Femur (tissue), 1 donor: Measurements from ENCODE around the gene PTPRC.
A peak's percentile ranks its signal among the peaks of the same experiment; 100 is the strongest.

Experiments
- DNase-seq: peaks from one replicate; pipeline ENCODE4 v3.0.0-alpha.2; 2017

PTPRC gene

DNA sequence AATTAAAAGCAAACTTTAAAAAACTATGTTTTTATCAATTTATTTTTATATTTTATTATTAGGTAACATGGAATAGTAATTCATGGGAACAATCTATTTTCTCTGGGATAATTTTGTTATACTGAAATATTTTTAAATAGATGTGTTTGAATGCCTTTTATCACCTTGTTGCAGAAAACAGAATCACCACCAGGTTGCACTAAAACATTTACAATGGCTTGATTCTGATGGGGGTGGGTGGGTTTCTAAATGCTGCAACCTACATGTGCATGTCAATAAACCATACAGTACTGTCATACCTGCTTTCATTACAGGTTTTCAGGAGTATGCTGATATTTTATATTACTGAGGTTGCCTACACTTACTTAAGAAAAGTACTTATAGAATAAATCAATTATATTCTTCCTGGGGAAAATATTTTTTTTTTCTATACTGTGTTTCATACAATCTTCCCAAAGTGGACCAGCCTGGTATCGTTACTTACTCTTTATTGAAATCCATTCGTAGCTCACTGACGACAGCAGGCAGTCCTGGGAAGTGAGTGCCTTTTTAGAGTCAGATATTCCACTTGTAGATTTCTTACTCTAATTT is 132.8 kb downstream of the PTPRC start:
- no peak for DNase-seq

GRCh38 chr1:198772626-198773025 is 133.8 kb downstream of the PTPRC start:
- no peak for DNase-seq

DNA sequence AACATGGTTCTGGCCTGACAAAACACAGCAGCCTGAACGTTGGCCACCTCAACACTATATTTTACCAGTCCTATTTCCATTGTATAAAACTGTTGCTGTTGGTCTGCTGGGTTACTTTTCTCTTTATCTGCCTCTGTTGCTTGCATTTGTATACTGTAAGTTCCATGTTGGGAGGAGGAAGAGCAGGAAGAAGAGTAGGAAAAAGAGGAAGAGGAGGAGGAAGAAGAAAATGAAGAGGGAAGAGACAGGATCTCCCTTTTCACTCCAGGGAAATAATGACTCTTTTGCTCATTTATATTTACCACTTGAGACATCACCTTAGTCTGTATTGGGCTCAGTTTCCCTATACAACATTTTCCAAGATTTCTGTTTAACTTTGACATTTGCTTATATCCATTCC is 134.2 kb downstream of the PTPRC start:
- no peak for DNase-seq

- no peak for DNase-seq
Observed at GRCh38 chr1:198773523-198773922, 134.7 kb downstream of the PTPRC start.

DNA sequence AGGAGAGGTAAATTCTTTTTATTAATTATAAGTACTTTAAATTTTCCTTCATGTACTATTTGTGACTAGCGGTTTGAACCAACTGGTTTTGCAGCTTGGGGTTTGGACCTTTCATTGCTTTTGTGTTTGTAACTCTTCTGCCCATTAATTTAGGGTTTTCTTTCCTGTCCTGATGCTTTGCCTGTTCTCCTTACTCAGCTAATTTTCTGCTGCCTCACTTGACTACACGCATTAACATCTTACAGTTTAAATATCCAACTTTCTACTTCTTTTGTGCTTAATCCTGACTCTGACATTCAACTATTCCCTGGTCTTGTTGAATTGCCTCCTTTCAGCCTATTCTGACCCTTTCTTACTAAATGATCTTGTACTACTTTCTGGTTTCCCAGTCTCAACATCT is 135.6 kb downstream of the PTPRC start:
- DNase-seq = no peak

GRCh38 chr1:198775606-198776005 is 136.8 kb downstream of the PTPRC start:
- DNase-seq = peak; percentile 28

GRCh38 chr1:198776602-198777029 is 137.8 kb downstream of the PTPRC start:
- DNase-seq = peak; percentile 25

DNA sequence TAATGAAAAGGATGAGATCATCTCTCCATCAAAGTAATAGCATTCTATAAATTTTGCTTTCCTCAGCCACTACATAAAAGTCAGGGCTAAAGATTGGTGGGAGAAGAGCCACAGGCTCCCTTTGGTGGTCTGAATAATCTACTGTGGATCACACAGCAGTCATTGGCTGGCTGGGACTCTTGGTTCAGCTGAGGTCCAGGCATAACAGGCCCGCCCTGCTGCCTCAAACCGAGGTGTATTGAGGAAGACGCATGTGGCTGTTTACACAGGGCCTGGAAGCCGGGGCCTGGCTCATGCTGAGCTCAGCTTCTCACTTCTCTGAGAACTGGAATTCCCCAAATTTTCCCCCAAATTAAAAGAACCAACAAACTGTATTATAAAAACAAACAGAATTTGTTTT is 139.2 kb downstream of the PTPRC start:
- DNase-seq = peak; percentile 58

GRCh38 chr1:198780376-198780775 is 141.5 kb downstream of the PTPRC start:
- no peak for DNase-seq

GRCh38 chr1:198788561-198789064 is 149.8 kb downstream of the PTPRC start:
- DNase-seq = no peak

GRCh38 chr1:198793714-198794113 is 154.9 kb downstream of the PTPRC start:
- no peak for DNase-seq

DNA sequence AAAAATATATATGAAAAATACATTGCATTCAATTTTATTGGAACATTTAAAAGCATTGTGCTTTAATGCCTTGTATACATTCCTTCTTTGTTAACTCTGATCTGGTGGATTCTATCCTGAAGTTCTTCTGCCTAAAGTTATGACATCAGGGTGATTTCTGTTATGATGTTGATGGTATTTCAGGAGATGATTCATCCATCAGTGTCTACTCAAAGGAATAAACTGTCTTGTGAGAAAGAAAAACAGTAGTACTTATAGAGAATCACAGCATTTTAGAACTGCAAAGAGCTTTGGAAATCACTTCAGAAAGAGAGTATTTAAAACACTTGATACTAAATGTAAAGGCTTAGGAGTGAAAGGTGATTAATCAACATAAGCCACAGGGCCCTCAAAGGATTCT is 155.7 kb downstream of the PTPRC start:
- no peak for DNase-seq

DNA sequence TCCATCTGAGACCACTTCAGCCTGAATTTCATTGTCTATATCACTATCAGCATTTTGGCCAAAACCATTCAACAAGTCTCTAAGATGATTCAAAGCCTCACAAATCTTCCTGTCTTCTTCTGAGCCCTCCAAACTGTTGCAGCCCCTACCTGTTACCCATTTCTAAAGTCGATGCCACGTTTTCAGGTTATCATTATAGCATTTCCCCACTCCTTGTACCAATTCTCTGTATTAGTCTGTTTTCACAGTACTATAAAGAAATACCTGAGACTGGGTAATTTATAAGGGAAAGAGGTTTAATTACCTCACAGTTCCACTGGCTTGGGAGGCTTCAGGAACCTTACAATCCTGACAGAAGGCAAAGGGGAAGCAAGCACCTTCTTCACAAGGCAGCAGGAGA is 158.8 kb downstream of the PTPRC start:
- DNase-seq = no peak

DNA sequence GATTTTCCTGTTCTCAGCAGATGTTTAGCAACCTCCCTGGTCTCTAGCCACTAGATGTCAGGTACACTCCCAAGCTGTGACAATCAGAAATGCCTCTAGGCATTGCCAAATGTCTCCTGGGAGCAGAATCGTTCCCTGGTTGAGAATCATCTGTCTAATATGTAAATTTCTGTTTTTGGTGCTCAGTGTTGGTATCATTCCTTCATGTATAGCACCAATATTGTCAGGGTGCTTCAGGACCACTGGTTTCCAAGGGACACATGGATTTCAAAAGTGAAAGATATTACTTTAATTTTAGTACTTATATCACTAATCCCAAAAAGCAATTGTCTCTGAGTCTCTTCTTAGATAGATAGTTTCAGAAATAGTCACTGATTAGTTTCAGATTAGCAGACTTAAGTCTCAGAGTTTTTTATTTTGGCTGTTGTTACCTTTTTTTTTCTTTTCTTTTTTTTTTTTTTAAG is 160.1 kb downstream of the PTPRC start:
- no peak for DNase-seq

DNA sequence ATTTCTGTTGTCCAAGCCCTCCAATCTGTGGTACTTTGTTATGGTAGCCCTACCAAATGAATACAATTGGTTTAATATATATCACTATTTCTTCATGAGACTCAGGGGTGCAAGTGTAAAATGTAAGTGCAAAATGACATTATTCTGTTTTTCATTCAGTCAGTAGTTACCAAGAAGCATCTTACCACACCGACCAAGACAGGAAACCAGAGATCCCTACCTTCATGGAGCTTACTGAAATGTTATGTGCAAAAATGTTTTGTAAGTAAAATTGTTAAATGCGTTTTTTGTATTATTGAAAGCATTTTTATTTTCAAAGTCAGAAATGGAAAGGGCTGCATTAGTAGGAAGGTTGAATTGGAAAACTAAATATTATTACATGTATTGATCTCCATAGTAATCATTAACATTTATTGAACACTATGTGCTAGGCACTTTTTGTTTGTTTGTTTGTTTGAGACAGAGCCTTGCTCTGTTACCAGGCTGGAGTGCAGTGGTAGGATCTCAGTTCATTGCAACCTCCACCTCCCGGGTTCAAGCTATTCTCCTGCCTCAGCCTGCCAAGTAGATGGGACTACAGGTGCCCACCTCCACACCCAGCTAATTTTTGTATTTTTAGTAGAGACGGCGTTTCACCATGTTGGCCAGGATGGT is 166.8 kb downstream of the PTPRC start:
- no peak for DNase-seq

- no peak for DNase-seq
Observed at GRCh38 chr1:198806861-198807260, 168.0 kb downstream of the PTPRC start.
